AG09319 (cell line): Measurements from ENCODE around the gene CYP4V2.

Experiments
- DNase-seq: peaks from one replicate; pipeline ENCODE4 v3.0.0-alpha.2; 2010; ENCODE audit warnings: low read depth; ENCODE audit errors: extremely low read depth
- CTCF ChIP-seq: IDR thresholded peaks from 2 replicates; pipeline ENCODE4 v1.5.1; 2011; ENCODE audit warnings: low read depth, mild to moderate bottlenecking, inconsistent platforms, low read length, moderate library complexity

The CYP4V2 gene

GRCh38 chr4:186217733-186218293 lies 26.4 kb downstream of the CYP4V2 start:
- no peak for TF ChIP-seq CTCF
- DNase-seq = no peak

- TF ChIP-seq CTCF = no peak
- DNase-seq = no peak
Measured at GRCh38 chr4:186221624-186222023, 30.3 kb downstream of the CYP4V2 start.

- DNase-seq = no peak
- TF ChIP-seq CTCF = no peak
Measured at GRCh38 chr4:186225848-186226247, 34.5 kb downstream of the CYP4V2 start.

- no peak for TF ChIP-seq CTCF
- DNase-seq = no peak
Measured at GRCh38 chr4:186226521-186227189, 35.3 kb downstream of the CYP4V2 start.

GRCh38 chr4:186227221-186227620 lies 35.9 kb downstream of the CYP4V2 start, which contains the start of gene KLKB1:
Gene KLKB1 (plus strand): TSS chr4:186227507. CDS start chr4:186228196, 689 bp downstream.
- no peak for TF ChIP-seq CTCF
- no peak for DNase-seq

GRCh38 chr4:186227744-186228513 lies 36.6 kb downstream of the CYP4V2 start:
- DNase-seq = no peak
- no peak for TF ChIP-seq CTCF

GRCh38 chr4:186228514-186228894 lies 37.1 kb downstream of the CYP4V2 start:
- no peak for TF ChIP-seq CTCF
- no peak for DNase-seq
